Stimulated activated naive B cell treated with anti-CD40 and anti-IgM and Interleukin-4, amounts not matched to agents 10 μg/mL and 1 μg/mL and 100 μg/mL, for 72 hours (primary cell): Measurements from ENCODE around the gene STK11IP.

ENCODE experiments used
- ATAC-seq, 2 donors: fragments of 150-1000 bp; cut with Tn5 transposase; replicated peaks; 2 replicates each; pipeline ENCODE4 v1.10.0; 2021; ENCODE audit warnings: moderate library complexity in 1 of 2
- DNase-seq: peaks from one replicate; pipeline ENCODE4 v3.0.0; 2021
- H3K27ac Mint-ChIP-seq: one replicate; pipeline ENCODE4 v1.8.0; 2022; ENCODE audit warnings: mild to moderate bottlenecking, mixed read lengths
- H3K27me3 Mint-ChIP-seq, 2 donors: one replicate each; pipeline ENCODE4 v1.8.0; 2022; ENCODE audit warnings: mixed read lengths in 2 of 2
- H3K36me3 Mint-ChIP-seq, 2 donors: one replicate each; pipeline ENCODE4 v1.8.0; 2022; ENCODE audit warnings: mixed read lengths in 2 of 2, mild to moderate bottlenecking in 1 of 2
- H3K4me1 Mint-ChIP-seq, 2 donors: one replicate each; pipeline ENCODE4 v1.8.0; 2022; ENCODE audit warnings: mixed read lengths in 2 of 2, mild to moderate bottlenecking in 1 of 2
- H3K4me3 Mint-ChIP-seq, 2 donors: one replicate each; pipeline ENCODE4 v1.8.0; 2022; ENCODE audit warnings: mild to moderate bottlenecking in 2 of 2, mixed read lengths in 2 of 2, moderate library complexity in 1 of 2
- H3K9me3 Mint-ChIP-seq, 2 donors: one replicate each; pipeline ENCODE4 v1.8.0; 2022; ENCODE audit warnings: mixed read lengths in 2 of 2, mild to moderate bottlenecking in 1 of 2

The STK11IP gene

GRCh38 chr2:219627103-219628100, 29.7 kb downstream of the STK11IP start, which contains the start of gene SLC4A3:
Gene SLC4A3, plus strand, starts transcription at chr2:219627630. Its CDS starts 363 bp downstream, at chr2:219627993.
- Mint-ChIP-seq H3K4me3 (peak within 1 kb of the TSS; percentile 81 to 82), H3K9me3 (no peaks in the 10 kb centered on the region), H3K4me1 (peaks cover 9 to 20% of the 10 kb centered on the region in 2 donors), H3K36me3 (peaks cover 0 to 3% of the 10 kb centered on the region in 2 donors), H3K27me3 (peaks cover 62 to 85% of the 10 kb centered on the region in 2 donors), H3K27ac (peak within 1 kb of the TSS; percentile 73)
- ATAC-seq: peak; percentile 56 to 66
- no peak for DNase-seq

GRCh38 chr2:219628235-219628985, 30.8 kb downstream of the STK11IP start:
- Mint-ChIP-seq H3K4me1 (peaks cover 9 to 20% of the 10 kb centered on the region in 2 donors), H3K9me3 (no peaks in the 10 kb centered on the region), H3K27me3 (peaks cover 61 to 83% of the 10 kb centered on the region in 2 donors), H3K4me3 (peak overlapping the region; percentile 15 to 54), H3K36me3 (peaks cover 0 to 3% of the 10 kb centered on the region in 2 donors), H3K27ac (no peak overlapping the region)
- ATAC-seq: no peak
- no peak for DNase-seq

- H3K36me3 Mint-ChIP-seq: peaks cover 0 to 3% of the 10 kb centered on the region in 2 donors
- peaks cover 58 to 82% of the 10 kb centered on the region in 2 donors for H3K27me3 Mint-ChIP-seq
- H3K4me3 Mint-ChIP-seq: peak overlapping the region in 1 of 2 donors; percentile 35
- no peak overlapping the region for H3K27ac Mint-ChIP-seq
- DNase-seq (no peak), ATAC-seq (no peak)
- H3K9me3 Mint-ChIP-seq: no peaks in the 10 kb centered on the region
- H3K4me1 Mint-ChIP-seq: peaks cover 9 to 20% of the 10 kb centered on the region in 2 donors
Measured at GRCh38 chr2:219628986-219629901, 31.6 kb downstream of the STK11IP start.

GRCh38 chr2:219629976-219630695, 32.5 kb downstream of the STK11IP start:
- no peak overlapping the region for H3K27ac Mint-ChIP-seq
- ATAC-seq: no peak
- peaks cover 51 to 73% of the 10 kb centered on the region in 2 donors for H3K27me3 Mint-ChIP-seq
- no peak overlapping the region for H3K4me3 Mint-ChIP-seq
- DNase-seq: no peak
- peaks cover 9 to 20% of the 10 kb centered on the region in 2 donors for H3K4me1 Mint-ChIP-seq
- H3K36me3 Mint-ChIP-seq: peaks cover 0 to 3% of the 10 kb centered on the region in 2 donors
- no peaks in the 10 kb centered on the region for H3K9me3 Mint-ChIP-seq

GRCh38 chr2:219630770-219631405, 33.2 kb downstream of the STK11IP start:
- Mint-ChIP-seq H3K27me3 (peaks cover 53 to 75% of the 10 kb centered on the region in 2 donors), H3K4me3 (no peak overlapping the region), H3K4me1 (peaks cover 9 to 20% of the 10 kb centered on the region in 2 donors), H3K36me3 (peaks cover 0 to 3% of the 10 kb centered on the region in 2 donors), H3K9me3 (no peaks in the 10 kb centered on the region), H3K27ac (no peak overlapping the region)
- ATAC-seq: no peak
- no peak for DNase-seq

- Mint-ChIP-seq H3K4me1 (peaks cover 9 to 20% of the 10 kb centered on the region in 2 donors), H3K4me3 (no peak overlapping the region), H3K27me3 (peaks cover 53 to 75% of the 10 kb centered on the region in 2 donors), H3K27ac (no peak overlapping the region), H3K9me3 (no peaks in the 10 kb centered on the region), H3K36me3 (peaks cover 0 to 3% of the 10 kb centered on the region in 2 donors)
- DNase-seq: no peak
- no peak for ATAC-seq
Measured at GRCh38 chr2:219631406-219631891, 33.8 kb downstream of the STK11IP start.

GRCh38 chr2:219631904-219632759, 34.5 kb downstream of the STK11IP start:
- H3K27me3 Mint-ChIP-seq: peaks cover 53 to 75% of the 10 kb centered on the region in 2 donors
- no peak overlapping the region for H3K27ac Mint-ChIP-seq

GRCh38 chr2:219632760-219633105, 35.1 kb downstream of the STK11IP start:
- H3K4me1 Mint-ChIP-seq: peaks cover 6 to 14% of the 10 kb centered on the region in 2 donors
- H3K9me3 Mint-ChIP-seq: no peaks in the 10 kb centered on the region

More at GRCh38 chr2:219631904-219632759, 34.5 kb downstream of the STK11IP start:
- Mint-ChIP-seq H3K9me3 (no peaks in the 10 kb centered on the region), H3K36me3 (no peaks in the 10 kb centered on the region), H3K4me1 (peaks cover 6 to 15% of the 10 kb centered on the region in 2 donors), H3K4me3 (no peak overlapping the region)
- DNase-seq (no peak), ATAC-seq (no peak)

GRCh38 chr2:219633276-219634065, 35.8 kb downstream of the STK11IP start:
- no peak for ATAC-seq
- H3K4me3 Mint-ChIP-seq: no peak overlapping the region

More at GRCh38 chr2:219632760-219633105, 35.1 kb downstream of the STK11IP start:
- Mint-ChIP-seq H3K4me3 (no peak overlapping the region), H3K27ac (no peak overlapping the region), H3K27me3 (peaks cover 55 to 78% of the 10 kb centered on the region in 2 donors), H3K36me3 (no peaks in the 10 kb centered on the region)
- no peak for DNase-seq
- no peak for ATAC-seq

GRCh38 chr2:219634171-219634940, 36.7 kb downstream of the STK11IP start:
- ATAC-seq (no peak), DNase-seq (no peak)
- Mint-ChIP-seq H3K4me3 (no peak overlapping the region), H3K27me3 (peaks cover 56 to 72% of the 10 kb centered on the region in 2 donors), H3K36me3 (no peaks in the 10 kb centered on the region), H3K9me3 (no peaks in the 10 kb centered on the region), H3K4me1 (peaks cover 4 to 15% of the 10 kb centered on the region in 2 donors), H3K27ac (no peak overlapping the region)

More at GRCh38 chr2:219633276-219634065, 35.8 kb downstream of the STK11IP start:
- DNase-seq: no peak
- no peaks in the 10 kb centered on the region for H3K36me3 Mint-ChIP-seq
- no peaks in the 10 kb centered on the region for H3K9me3 Mint-ChIP-seq
- H3K4me1 Mint-ChIP-seq: peaks cover 6 to 15% of the 10 kb centered on the region in 2 donors
- no peak overlapping the region for H3K27ac Mint-ChIP-seq
- peaks cover 62 to 74% of the 10 kb centered on the region in 2 donors for H3K27me3 Mint-ChIP-seq
